Fibroblast of gingiva (primary cell): ENCODE results near the gene DPEP1.
A peak's percentile ranks its signal among the peaks of the same experiment; 100 is the strongest.
"Not testable (repeated sequence)": the region's sequence is repeated elsewhere in the genome, so short reads cannot be mapped to it uniquely, and the experiment has no call there.

Experiments used
- DNase-seq: peaks from one replicate; pipeline ENCODE4 v3.0.0-alpha.2; 2011; ENCODE audit warnings: low read depth

DPEP1 gene

GRCh38 chr16:89613231-89613953 is at the start of gene DPEP1:
Gene DPEP1, plus strand, starts transcription at chr16:89613642. Its CDS starts 16,769 bp downstream, at chr16:89630411.
- no peak for DNase-seq

- no peak for DNase-seq
Measured at GRCh38 chr16:89564476-89565255, 48.8 kb upstream of the DPEP1 start.

- no peak for DNase-seq
Measured at GRCh38 chr16:89565256-89565505, 48.3 kb upstream of the DPEP1 start.

GRCh38 chr16:89565506-89566372 is 47.7 kb upstream of the DPEP1 start:
- peak; percentile 34 for DNase-seq

- DNase-seq, result no peak
Measured at GRCh38 chr16:89567656-89568594, 45.5 kb upstream of the DPEP1 start.

- no peak for DNase-seq
Measured at GRCh38 chr16:89569506-89570341, 43.7 kb upstream of the DPEP1 start.

GRCh38 chr16:89570342-89570923 is 43.0 kb upstream of the DPEP1 start:
- DNase-seq, result no peak

GRCh38 chr16:89570983-89571598 is 42.4 kb upstream of the DPEP1 start:
- not testable (repeated sequence) for DNase-seq

GRCh38 chr16:89571636-89572035 is 41.8 kb upstream of the DPEP1 start:
- DNase-seq, result no peak

GRCh38 chr16:89572073-89572484 is 41.4 kb upstream of the DPEP1 start:
- no peak for DNase-seq

- DNase-seq, result no peak
Measured at GRCh38 chr16:89572485-89573205, 40.8 kb upstream of the DPEP1 start.

- no peak for DNase-seq
Measured at GRCh38 chr16:89573826-89574680, 39.4 kb upstream of the DPEP1 start.

GRCh38 chr16:89574681-89575246 is 38.7 kb upstream of the DPEP1 start:
- DNase-seq, result peak; percentile 75

- DNase-seq, result no peak
Measured at GRCh38 chr16:89575247-89576152, 37.9 kb upstream of the DPEP1 start, which contains the start of gene CPNE7. Gene CPNE7, plus strand, starts transcription at chr16:89575758. Its CDS starts 140 bp downstream, at chr16:89575898.

GRCh38 chr16:89576153-89577054 is 37.0 kb upstream of the DPEP1 start:
- DNase-seq, result no peak
